ENCODE measurements around the gene CRCP. TPM values are rescaled to one million over a fixed set of nuclear protein-coding genes. Genes with fewer than 3 reads are reported as not detected.
A peak's percentile ranks its signal among the peaks of the same experiment; 100 is the strongest.
"Not testable (repeated sequence)": the region's sequence is repeated elsewhere in the genome, so short reads cannot be mapped to it uniquely, and the experiment has no call there.

Gene CRCP
- total RNA-seq, 6 experiments from 2014 or later, result 29.8 to 37.6 (median 33.7) TPM

GRCh38 chr7:66153691-66154090 is 39.0 kb downstream of the CRCP start:
- H3K27me3 Mint-ChIP-seq (ENCODE audit: insufficient read depth), result no peaks in the 10 kb centered on the region; the same call in 1 of the 2 replicates
- peaks cover 39% of the 10 kb centered on the region for H3K4me1 Mint-ChIP-seq (ENCODE audit: low read depth)

DNA sequence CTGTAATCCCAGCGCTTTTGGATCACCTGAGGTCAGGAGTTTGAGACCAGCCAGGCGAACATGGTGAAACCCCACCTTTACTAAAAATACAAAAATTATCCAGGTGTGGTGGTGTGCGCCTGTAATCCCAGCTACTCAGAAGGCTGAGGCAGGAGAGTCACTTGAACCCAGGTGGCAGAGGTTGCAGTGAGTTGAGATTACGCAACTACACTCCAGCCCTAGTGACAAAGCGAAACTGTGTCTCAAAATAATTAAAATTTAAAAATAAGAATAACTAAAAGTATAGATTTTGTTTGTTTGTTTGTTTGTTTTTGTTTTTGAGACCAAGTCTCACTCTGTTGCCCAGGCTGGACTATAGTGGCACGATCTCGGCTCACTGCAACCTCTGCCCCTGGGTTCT is 41.4 kb downstream of the CRCP start:
- DNase-seq; H3K9me3 Mint-ChIP-seq; H3K27ac Mint-ChIP-seq; H3K4me3 Mint-ChIP-seq; H3K27me3 Mint-ChIP-seq (ENCODE audit: insufficient read depth): not testable (repeated sequence)
- H3K36me3 Mint-ChIP-seq (ENCODE audit: low read depth), result peaks cover 22% of the 10 kb centered on the region
- H3K4me1 Mint-ChIP-seq (ENCODE audit: low read depth), result peaks cover 17% of the 10 kb centered on the region

More at GRCh38 chr7:66153691-66154090, 39.0 kb downstream of the CRCP start:
- no peak for DNase-seq
- Mint-ChIP-seq H3K4me3 (no peak overlapping the region; the same call in 1 of the 2 replicates), H3K27ac (peak overlapping the region; percentile 31; the same call in 1 of the 2 replicates), H3K36me3 (ENCODE audit: low read depth) (peaks cover 22% of the 10 kb centered on the region), H3K9me3 (no peaks in the 10 kb centered on the region)
- no peak for TF ChIP-seq CTCF (IDR thresholded peaks at IDR 0.05)

DNA sequence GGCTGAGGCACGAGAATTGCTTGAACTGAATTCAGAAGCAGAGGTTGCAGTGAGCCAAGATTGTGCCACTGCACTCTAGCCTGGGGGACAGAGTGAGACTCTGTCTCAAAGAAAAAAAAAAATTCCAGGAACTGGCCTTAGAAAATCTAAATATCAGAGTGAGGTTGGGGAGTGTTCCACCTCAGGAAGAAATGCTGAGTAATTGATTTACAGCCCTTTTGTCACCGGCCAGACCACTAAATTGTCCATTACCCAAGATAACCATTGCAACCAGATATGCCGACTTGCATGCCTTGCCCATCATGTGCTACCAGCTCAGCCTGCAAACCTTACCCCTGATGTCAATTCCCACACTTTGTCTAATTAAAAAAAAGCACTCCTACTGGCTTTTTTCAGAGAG is 42.4 kb downstream of the CRCP start:
- TF ChIP-seq CTCF (IDR thresholded peaks at IDR 0.05), result no peak
- H3K4me3 Mint-ChIP-seq, result no peak overlapping the region
- no peaks in the 10 kb centered on the region for H3K9me3 Mint-ChIP-seq
- peaks cover 19% of the 10 kb centered on the region for H3K36me3 Mint-ChIP-seq (ENCODE audit: low read depth)
- H3K4me1 Mint-ChIP-seq (ENCODE audit: low read depth), result peaks cover 10% of the 10 kb centered on the region
- H3K27ac Mint-ChIP-seq, result no peak overlapping the region
- DNase-seq, result no peak
- H3K27me3 Mint-ChIP-seq (ENCODE audit: insufficient read depth), result no peaks in the 10 kb centered on the region; the same call in 1 of the 2 replicates

DNA sequence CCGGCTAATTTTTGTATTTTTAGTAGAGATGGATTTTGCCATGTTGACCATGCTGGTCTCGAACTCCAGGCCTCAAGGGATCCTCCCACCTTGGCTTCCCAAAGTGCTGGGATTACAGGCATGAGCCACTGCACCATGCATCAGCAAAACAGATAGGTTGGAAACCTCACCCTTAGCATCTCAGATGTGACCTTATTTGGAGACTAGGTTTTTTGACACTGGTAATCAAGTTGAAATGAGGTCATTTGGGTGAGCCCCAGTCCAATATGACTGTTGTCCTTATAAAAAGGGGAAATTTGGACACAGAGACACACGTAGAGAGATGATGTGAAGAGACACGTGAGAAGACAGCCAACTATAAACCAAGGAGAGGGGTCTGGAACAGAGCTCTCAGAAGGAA is 48.0 kb downstream of the CRCP start:
- H3K9me3 Mint-ChIP-seq, result no peaks in the 10 kb centered on the region
- TF ChIP-seq CTCF (IDR thresholded peaks at IDR 0.05), result no peak
- H3K4me1 Mint-ChIP-seq (ENCODE audit: low read depth), result peaks cover 5% of the 10 kb centered on the region
- H3K27ac Mint-ChIP-seq, result no peak overlapping the region
- H3K27me3 Mint-ChIP-seq (ENCODE audit: insufficient read depth), result no peaks in the 10 kb centered on the region; the same call in none of the 2 replicates
- no peak overlapping the region for H3K4me3 Mint-ChIP-seq
- DNase-seq, result no peak
- H3K36me3 Mint-ChIP-seq (ENCODE audit: low read depth), result peaks cover 6% of the 10 kb centered on the region; the same call in 1 of the 2 replicates

DNA sequence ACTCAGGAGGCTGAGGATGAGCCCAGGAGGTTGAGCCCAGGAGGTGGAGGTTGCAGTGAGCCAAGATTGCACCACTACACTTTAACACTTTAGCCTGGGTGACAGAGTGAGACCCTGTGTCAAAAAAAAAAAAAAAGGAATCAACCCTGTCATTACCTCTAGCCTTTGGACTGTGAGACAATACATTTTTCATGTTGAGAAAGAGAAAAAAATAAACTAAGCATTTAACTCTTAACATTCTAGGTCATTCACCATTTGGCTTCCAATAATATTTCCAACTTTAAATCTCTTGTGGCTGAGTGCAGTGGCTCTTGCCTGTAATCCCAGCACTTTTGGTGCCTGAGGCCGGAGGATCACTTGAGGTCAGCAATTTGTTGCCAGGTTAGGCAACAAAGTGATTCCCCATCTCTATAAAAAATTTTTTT is 48.6 kb downstream of the CRCP start:
- Mint-ChIP-seq H3K4me1 (ENCODE audit: low read depth) (peaks cover 11% of the 10 kb centered on the region), H3K9me3 (no peaks in the 10 kb centered on the region), H3K27me3 (ENCODE audit: insufficient read depth) (no peaks in the 10 kb centered on the region; the same call in none of the 2 replicates), H3K4me3 (no peak overlapping the region), H3K36me3 (ENCODE audit: low read depth) (peaks cover 4% of the 10 kb centered on the region; the same call in 1 of the 2 replicates), H3K27ac (no peak overlapping the region)
- no peak for TF ChIP-seq CTCF (IDR thresholded peaks at IDR 0.05)
- DNase-seq, result no peak

DNA sequence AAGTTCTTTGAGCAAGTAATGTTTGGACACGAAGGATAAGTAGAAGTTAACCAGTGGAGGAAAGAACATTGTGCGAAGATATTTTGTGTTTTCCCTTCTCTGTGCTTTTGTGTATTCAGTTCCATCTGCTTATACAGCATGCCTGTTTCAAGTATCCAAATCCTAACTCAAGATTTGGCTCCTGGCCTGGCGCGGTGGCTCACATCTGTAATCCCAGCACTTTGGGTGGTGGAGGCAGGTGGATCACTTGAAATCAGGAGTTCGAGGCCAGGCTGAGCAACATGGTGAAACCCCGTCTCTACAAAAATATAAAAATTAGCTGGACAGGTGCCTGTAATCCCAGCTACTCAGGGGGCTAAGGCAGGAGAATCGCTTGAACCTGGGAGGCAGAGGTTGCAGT is 49.7 kb downstream of the CRCP start:
- no peak for TF ChIP-seq CTCF (IDR thresholded peaks at IDR 0.05)
- Mint-ChIP-seq H3K36me3 (ENCODE audit: low read depth) (no peaks in the 10 kb centered on the region), H3K27ac (no peak overlapping the region), H3K9me3 (no peaks in the 10 kb centered on the region), H3K4me3 (no peak overlapping the region), H3K4me1 (ENCODE audit: low read depth) (peaks cover 13% of the 10 kb centered on the region), H3K27me3 (ENCODE audit: insufficient read depth) (no peaks in the 10 kb centered on the region; the same call in 1 of the 2 replicates)
- no peak for DNase-seq

Measured in HFFc6 (cell line).